Measurements from ENCODE around the gene NT5DC3.

DNA sequence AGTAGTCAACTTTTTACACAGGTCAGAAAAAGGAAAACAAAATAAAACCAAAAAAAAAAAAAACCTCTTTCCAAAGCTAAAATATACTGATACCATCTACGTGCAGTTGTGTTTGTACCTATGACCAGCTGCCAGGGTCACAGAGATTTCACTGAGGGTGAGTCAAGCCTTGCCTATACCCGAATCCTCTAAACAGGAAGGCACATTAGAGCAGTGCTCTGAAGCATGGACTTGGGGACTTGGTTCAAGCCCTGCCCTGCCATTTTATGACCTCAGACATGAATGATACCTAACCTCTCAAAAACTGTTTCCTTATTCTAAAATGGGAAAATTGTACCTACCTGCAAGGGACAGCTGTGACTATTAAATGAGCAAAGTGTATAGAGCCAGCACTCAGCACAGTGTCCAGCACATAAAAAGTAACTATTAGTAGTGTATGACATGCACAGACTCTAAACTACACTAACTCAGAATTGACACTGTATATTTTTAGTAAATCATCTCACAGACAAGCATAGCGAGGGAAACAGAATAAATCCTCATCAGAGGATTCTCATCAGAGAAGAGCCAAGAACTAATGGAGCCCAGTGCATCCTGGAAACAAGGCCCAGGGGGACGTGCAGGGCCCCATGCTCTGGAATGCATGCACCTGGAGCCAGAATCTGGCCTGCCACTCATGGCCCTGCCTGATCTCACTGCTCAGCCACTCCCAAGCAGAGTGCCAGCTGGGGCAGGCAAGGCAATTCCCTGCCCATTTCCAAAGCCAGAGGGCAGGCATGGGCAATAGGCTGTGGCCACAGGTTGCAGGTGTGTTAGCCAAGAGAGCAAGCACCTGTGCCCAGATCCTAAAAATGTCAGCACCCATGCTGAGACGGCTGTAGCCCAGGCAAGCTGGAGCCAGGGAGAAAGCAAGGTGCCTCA lies 57.0 kb downstream of the NT5DC3 start:
- TF ChIP-seq POLR2A (IDR thresholded peaks at IDR 0.05; ENCODE audit: low read depth, low read length) (no peak), POLR2AphosphoS5 (IDR thresholded peaks at IDR 0.05; ENCODE audit: low read depth, low read length) (no peak), TAF1 (IDR thresholded peaks at IDR 0.05; ENCODE audit: borderline replicate concordance, low read depth, low read length) (no peak)
